NCI-H1930 (cell line): ENCODE measurements around the gene GK.
"Not testable (repeated sequence)": the region's sequence is repeated elsewhere in the genome, so short reads cannot be mapped to it uniquely, and the experiment has no call there.

Source experiments
- DNase-seq, 2 experiments: peaks; one replicate each; lab custom pipeline; 2025; lab: John Stamatoyannopoulos, UW

GK gene

GRCh38 chrX:30653415-30654131 lies at the start of gene GK:
Gene GK (plus strand): TSS chrX:30653423. CDS start chrX:30653538, 115 bp downstream.
- peak in 1 of 2 experiments; percentile 8 for DNase-seq

- no peak for DNase-seq
These were observed 46.1 kb upstream of the GK start for GRCh38 chrX:30607155-30607554.

- DNase-seq: no peak
These were observed 43.2 kb upstream of the GK start for GRCh38 chrX:30610026-30610425.

GRCh38 chrX:30612250-30612655 lies 41.0 kb upstream of the GK start:
- no peak for DNase-seq

- DNase-seq: no peak
These were observed 39.5 kb upstream of the GK start for GRCh38 chrX:30613721-30614120.

GRCh38 chrX:30615229-30615628 lies 38.0 kb upstream of the GK start:
- DNase-seq: no peak

GRCh38 chrX:30618160-30618765 lies 35.0 kb upstream of the GK start:
- DNase-seq: no peak

GRCh38 chrX:30620125-30620524 lies 33.1 kb upstream of the GK start:
- no peak for DNase-seq

- DNase-seq: no peak
These were observed 32.1 kb upstream of the GK start for GRCh38 chrX:30620980-30621618.

- DNase-seq: no peak
These were observed 30.9 kb upstream of the GK start for GRCh38 chrX:30622361-30622760.

- no peak for DNase-seq
These were observed 26.8 kb upstream of the GK start for GRCh38 chrX:30626402-30626801.

GRCh38 chrX:30627818-30628652 lies 25.2 kb upstream of the GK start:
- DNase-seq: peak in 1 of 2 experiments; percentile 40

- DNase-seq: not testable (repeated sequence)
These were observed 19.2 kb upstream of the GK start for GRCh38 chrX:30634070-30634469.

GRCh38 chrX:30635630-30636029 lies 17.6 kb upstream of the GK start:
- DNase-seq: no peak

GRCh38 chrX:30637874-30638815 lies 15.1 kb upstream of the GK start:
- no peak for DNase-seq

GRCh38 chrX:30639702-30640101 lies 13.5 kb upstream of the GK start:
- DNase-seq: not testable (repeated sequence)

- DNase-seq: no peak
These were observed 10.6 kb upstream of the GK start for GRCh38 chrX:30642642-30643041.

GRCh38 chrX:30643313-30643821 lies 9.9 kb upstream of the GK start:
- no peak for DNase-seq

- no peak for DNase-seq
These were observed 3.4 kb upstream of the GK start for GRCh38 chrX:30649859-30650258.

GRCh38 chrX:30652527-30653414 lies 452 bp upstream of the GK start:
- peak; percentile 83 to 84 for DNase-seq
